Mesenchymal stem cell (in vitro differentiated cells and primary cell): ENCODE data around the gene ACOT7.

Experiments
- DNase-seq: peaks from one replicate; pipeline ENCODE4 v3.0.0-alpha.2; 2013
- H2AFZ ChIP-seq: one replicate; pipeline ENCODE4 v1.6.1; 2013; ENCODE audit warnings: low read depth, mild to moderate bottlenecking, control low read depth, inconsistent platforms, low read length, moderate library complexity
- H2AK5ac ChIP-seq: 2 replicates; pipeline ENCODE4 v1.6.1; 2013; ENCODE audit warnings: low read length, moderate library complexity, mild to moderate bottlenecking, inconsistent platforms; ENCODE audit not compliant: severe bottlenecking
- H2BK120ac ChIP-seq: one replicate; pipeline ENCODE4 v1.6.1; 2013; ENCODE audit warnings: low read depth, mild to moderate bottlenecking, inconsistent platforms, low read length, moderate library complexity
- H2BK12ac ChIP-seq, 2 experiments: one replicate each; pipeline ENCODE4 v1.6.1; 2013; ENCODE audit warnings: inconsistent platforms in 2 of 2, low read length in 2 of 2, mild to moderate bottlenecking in 2 of 2, moderate library complexity in 2 of 2, control low read depth in 1 of 2
- H2BK15ac ChIP-seq: one replicate; pipeline ENCODE4 v1.6.1; 2013; ENCODE audit warnings: mild to moderate bottlenecking, low read depth, inconsistent platforms; ENCODE audit not compliant: poor library complexity, severe bottlenecking
- H2BK5ac ChIP-seq: 2 replicates; pipeline ENCODE4 v1.6.1; 2013; ENCODE audit warnings: low read depth, mild to moderate bottlenecking, low read length, control low read depth, inconsistent platforms; ENCODE audit not compliant: poor library complexity, severe bottlenecking
- H3K14ac ChIP-seq, 2 experiments: one replicate each; pipeline ENCODE4 v1.6.1; 2013; ENCODE audit warnings: inconsistent platforms in 2 of 2, low read length in 2 of 2, control low read depth in 1 of 2, mild to moderate bottlenecking in 1 of 2, moderate library complexity in 1 of 2
- H3K18ac ChIP-seq, 2 experiments: one replicate each; pipeline ENCODE4 v1.6.1; 2013; ENCODE audit warnings: inconsistent platforms in 2 of 2, low read length in 2 of 2, control low read depth in 1 of 2, low read depth in 1 of 2, mild to moderate bottlenecking in 1 of 2
- H3K23ac ChIP-seq, 2 experiments: one replicate each; pipeline ENCODE4 v1.6.1; 2013; ENCODE audit warnings: inconsistent platforms in 2 of 2, low read length in 2 of 2, mild to moderate bottlenecking in 2 of 2, moderate library complexity in 2 of 2, control low read depth in 1 of 2
- H3K27ac ChIP-seq: 2 replicates; pipeline ENCODE4 v1.5.1; 2013; ENCODE audit warnings: mild to moderate bottlenecking, moderate library complexity, low read length, control low read depth, inconsistent platforms; ENCODE audit not compliant: poor library complexity, severe bottlenecking
- H3K27me3 ChIP-seq, 2 experiments: 2 replicates each; pipeline versions ENCODE4 v1.6.1 to v1.7.0; 2013; ENCODE audit warnings: low read length in 2 of 2, mild to moderate bottlenecking in 2 of 2, moderate library complexity in 2 of 2, control low read depth in 1 of 2, inconsistent platforms in 1 of 2; ENCODE audit not compliant: control insufficient read depth in 1 of 2, insufficient read depth in 1 of 2
- H3K36me3 ChIP-seq, 2 experiments: 2 replicates each; pipeline versions ENCODE4 v1.6.1 to v1.7.0; 2013; ENCODE audit warnings: low read length in 2 of 2, control low read depth in 1 of 2, inconsistent platforms in 1 of 2, low read depth in 1 of 2, mild to moderate bottlenecking in 1 of 2; ENCODE audit not compliant: insufficient read depth in 2 of 2, control insufficient read depth in 1 of 2
- H3K4ac ChIP-seq, 2 experiments: one replicate each; pipeline ENCODE4 v1.6.1; 2013; ENCODE audit warnings: inconsistent platforms in 2 of 2, low read length in 2 of 2, mild to moderate bottlenecking in 2 of 2, moderate library complexity in 2 of 2, control low read depth in 1 of 2, low read depth in 1 of 2
- H3K4me1 ChIP-seq: 2 replicates; pipeline ENCODE4 v1.6.1; 2013; ENCODE audit warnings: low read depth, low read length, control low read depth; ENCODE audit not compliant: control insufficient read depth, insufficient read depth
- H3K4me2 ChIP-seq: 2 replicates; pipeline ENCODE4 v1.6.1; 2013; ENCODE audit warnings: low read length, mild to moderate bottlenecking, inconsistent platforms; ENCODE audit not compliant: poor library complexity, severe bottlenecking
- H3K4me3 ChIP-seq, 2 experiments: 2 replicates each; pipeline versions ENCODE4 v1.5.1 to v1.7.0; 2013; ENCODE audit warnings: low read length in 2 of 2, mild to moderate bottlenecking in 2 of 2, control low read depth in 1 of 2, low read depth in 1 of 2; ENCODE audit not compliant: insufficient read depth in 1 of 2
- H3K79me1 ChIP-seq: replicated peaks from 2 replicates; pipeline ENCODE4 v1.6.1; 2013; ENCODE audit warnings: mild to moderate bottlenecking, control low read depth, low read length, inconsistent platforms; ENCODE audit not compliant: poor library complexity, severe bottlenecking
- H3K9ac ChIP-seq: 2 replicates; pipeline ENCODE4 v1.7.0; 2013; ENCODE audit warnings: mild to moderate bottlenecking, low read length, moderate library complexity
- H3K9me3 ChIP-seq: 2 replicates; pipeline ENCODE4 v1.7.0; 2013; ENCODE audit warnings: mild to moderate bottlenecking, low read length; ENCODE audit not compliant: control insufficient read depth
- H4K8ac ChIP-seq: one replicate; pipeline ENCODE4 v1.6.1; 2013; ENCODE audit warnings: inconsistent platforms, mild to moderate bottlenecking, low read length, moderate library complexity
- H4K91ac ChIP-seq: one replicate; pipeline ENCODE4 v1.6.1; 2013; ENCODE audit warnings: mild to moderate bottlenecking, low read length, inconsistent platforms
- WGBS: methylation state at CpG from one replicate; pipeline ENCODE4 v1.1.7; 2013; ENCODE audit warnings: mixed read lengths; 5-methylcytosine and 5-hydroxymethylcytosine counted together

ACOT7 gene

GRCh38 chr1:6287029-6287428 is 106.5 kb downstream of the ACOT7 start:
- no peaks in the 10 kb centered on the region for H3K9me3 ChIP-seq

GRCh38 chr1:6286266-6286665 is 107.3 kb downstream of the ACOT7 start:
- H2BK5ac ChIP-seq = no peak overlapping the region
- no peak overlapping the region for H3K18ac ChIP-seq
- 97% methylated on average over 8 of the region's 8 CpGs for WGBS
- no peak overlapping the region for H3K27ac ChIP-seq
- peaks cover 7% of the 10 kb centered on the region for H3K79me1 ChIP-seq
- no peak overlapping the region for H3K23ac ChIP-seq
- peaks cover 0 to 53% of the 10 kb centered on the region in 2 experiments for H3K36me3 ChIP-seq
- peak overlapping the region; percentile 48 for H4K91ac ChIP-seq
- no peak overlapping the region for H2BK12ac ChIP-seq
- no peak overlapping the region for H2AFZ ChIP-seq
- no peak overlapping the region for H3K9ac ChIP-seq
- no peak overlapping the region for H4K8ac ChIP-seq
- H3K9me3 ChIP-seq = no peaks in the 10 kb centered on the region
- no peak overlapping the region for H2BK15ac ChIP-seq
- no peaks in the 10 kb centered on the region for H3K27me3 ChIP-seq
- no peak overlapping the region for H3K4ac ChIP-seq
- H3K4me1 ChIP-seq = peaks cover 3% of the 10 kb centered on the region
- no peak overlapping the region for H3K14ac ChIP-seq
- no peak overlapping the region for H2BK120ac ChIP-seq
- no peak for DNase-seq
- no peak overlapping the region for H3K4me2 ChIP-seq
- no peak overlapping the region for H3K4me3 ChIP-seq
- no peak overlapping the region for H2AK5ac ChIP-seq

More at GRCh38 chr1:6287029-6287428, 106.5 kb downstream of the ACOT7 start:
- no peak for DNase-seq
- no peak overlapping the region for H3K18ac ChIP-seq
- no peak overlapping the region for H3K27ac ChIP-seq
- H3K4me1 ChIP-seq = peaks cover 5% of the 10 kb centered on the region
- H3K4me2 ChIP-seq = no peak overlapping the region
- no peak overlapping the region for H3K23ac ChIP-seq
- H3K27me3 ChIP-seq = no peaks in the 10 kb centered on the region
- H4K8ac ChIP-seq = no peak overlapping the region
- no peak overlapping the region for H2AFZ ChIP-seq
- no peak overlapping the region for H2BK12ac ChIP-seq
- no peak overlapping the region for H3K14ac ChIP-seq
- 96% methylated on average over 13 of the region's 13 CpGs for WGBS
- no peak overlapping the region for H2BK15ac ChIP-seq
- H2AK5ac ChIP-seq = no peak overlapping the region
- H2BK120ac ChIP-seq = no peak overlapping the region
- no peak overlapping the region for H3K4ac ChIP-seq
- no peak overlapping the region for H3K4me3 ChIP-seq
- peaks cover 0 to 55% of the 10 kb centered on the region in 2 experiments for H3K36me3 ChIP-seq
- H3K79me1 ChIP-seq = peaks cover 8% of the 10 kb centered on the region
- H4K91ac ChIP-seq = no peak overlapping the region
- H2BK5ac ChIP-seq = no peak overlapping the region
- H3K9ac ChIP-seq = peak overlapping the region; percentile 24

- Histone ChIP-seq H3K4me3 (no peak overlapping the region), H3K14ac (no peak overlapping the region), H2BK12ac (no peak overlapping the region), H2BK120ac (no peak overlapping the region), H2AK5ac (no peak overlapping the region), H3K79me1 (peaks cover 7% of the 10 kb centered on the region), H3K4ac (no peak overlapping the region), H2AFZ (no peak overlapping the region), H4K8ac (no peak overlapping the region), H3K27me3 (no peaks in the 10 kb centered on the region), H3K23ac (no peak overlapping the region), H3K4me1 (peaks cover 4% of the 10 kb centered on the region), H3K9me3 (no peaks in the 10 kb centered on the region), H4K91ac (no peak overlapping the region), H3K9ac (no peak overlapping the region), H3K36me3 (peaks cover 0 to 56% of the 10 kb centered on the region in 2 experiments), H3K27ac (no peak overlapping the region), H3K4me2 (no peak overlapping the region), H2BK5ac (no peak overlapping the region), H2BK15ac (no peak overlapping the region), H3K18ac (no peak overlapping the region)
- 97% methylated on average over 11 of the region's 11 CpGs for WGBS
- DNase-seq = no peak
Measured at GRCh38 chr1:6285336-6285735, 108.2 kb downstream of the ACOT7 start.

GRCh38 chr1:6282577-6283270 is 110.8 kb downstream of the ACOT7 start:
- Histone ChIP-seq H3K9me3 (no peaks in the 10 kb centered on the region), H2AFZ (no peak overlapping the region), H3K4me2 (no peak overlapping the region), H2BK5ac (no peak overlapping the region), H3K14ac (no peak overlapping the region), H4K8ac (no peak overlapping the region), H3K18ac (no peak overlapping the region), H3K9ac (no peak overlapping the region), H3K79me1 (peaks cover 3% of the 10 kb centered on the region), H3K27me3 (no peaks in the 10 kb centered on the region), H2AK5ac (no peak overlapping the region), H2BK120ac (no peak overlapping the region), H3K27ac (no peak overlapping the region), H4K91ac (no peak overlapping the region), H2BK12ac (no peak overlapping the region), H2BK15ac (no peak overlapping the region), H3K23ac (no peak overlapping the region), H3K4ac (no peak overlapping the region), H3K4me3 (no peak overlapping the region), H3K36me3 (peaks cover 0 to 64% of the 10 kb centered on the region in 2 experiments), H3K4me1 (peaks cover 5% of the 10 kb centered on the region)
- no peak for DNase-seq
- WGBS = 97% methylated on average over 15 of the region's 17 CpGs
